GM08714 (cell line): ENCODE data around the gene CORO2A.

Experiments
- H3K4me3 ChIP-seq: fragments of 200-500 bp; sonication (Bioruptor generic); 2 replicates; pipeline ENCODE4 v1.5.1; 2014; ENCODE audit warnings: mild to moderate bottlenecking, low read length, inconsistent platforms
- ZNF274 ChIP-seq: IDR thresholded peaks from 2 replicates; pipeline ENCODE4 v1.6.1; 2012; ENCODE audit warnings: mild to moderate bottlenecking, low read depth, low read length

CORO2A gene

GRCh38 chr9:98228392-98229089 is 36.1 kb upstream of the CORO2A start:
- no peak overlapping the region for H3K4me3 ChIP-seq
- TF ChIP-seq ZNF274, result no peak

GRCh38 chr9:98227883-98228282 is 35.4 kb upstream of the CORO2A start:
- H3K4me3 ChIP-seq, result no peak overlapping the region
- no peak for TF ChIP-seq ZNF274

DNA sequence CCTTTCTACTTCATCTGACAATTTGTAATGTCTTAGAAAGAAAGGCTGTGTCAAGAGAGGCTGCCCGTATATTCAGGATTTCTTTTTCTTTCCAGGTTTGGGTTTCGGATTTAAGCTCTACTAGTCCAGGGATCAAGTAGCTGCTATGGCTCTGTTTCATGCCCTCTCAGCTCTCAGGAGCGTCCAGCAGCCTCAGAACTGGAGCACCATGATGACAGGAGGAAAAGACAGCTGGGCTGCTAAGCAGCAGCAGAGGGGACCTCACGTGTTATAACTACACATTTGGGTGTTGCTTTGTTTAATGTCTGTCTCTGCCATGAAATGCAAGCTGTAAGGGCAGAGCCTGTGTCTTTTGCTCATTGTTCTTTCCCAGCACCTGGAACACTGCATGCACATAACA is 34.5 kb upstream of the CORO2A start:
- TF ChIP-seq ZNF274, result no peak

GRCh38 chr9:98226516-98226915 is 34.1 kb upstream of the CORO2A start:
- no peak for TF ChIP-seq ZNF274
- H3K4me3 ChIP-seq, result no peak overlapping the region

More for the DNA sequence above, 34.5 kb upstream of the CORO2A start:
- H3K4me3 ChIP-seq, result no peak overlapping the region

DNA sequence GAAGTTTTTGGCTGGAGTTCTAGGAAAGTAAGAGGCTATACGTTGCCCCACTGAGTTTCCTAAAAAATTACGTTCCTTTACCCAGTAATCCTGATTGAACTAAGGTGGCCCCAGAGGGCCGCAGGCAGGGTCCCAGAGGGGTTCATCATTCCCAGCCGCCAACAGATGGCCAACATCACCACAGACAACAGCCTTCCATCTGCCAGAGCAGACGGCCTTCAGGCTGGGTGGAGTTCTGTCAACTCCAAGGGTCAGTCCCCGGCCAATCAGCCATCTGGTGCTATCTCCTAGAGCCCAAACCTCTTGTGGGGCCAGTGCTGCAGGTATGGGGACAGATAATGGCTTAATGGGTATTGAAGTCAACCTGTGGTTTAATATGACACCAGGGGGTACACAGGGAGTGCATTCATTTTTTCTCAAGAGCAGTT is 32.6 kb upstream of the CORO2A start:
- no peak for TF ChIP-seq ZNF274

GRCh38 chr9:98222885-98223691 is 30.7 kb upstream of the CORO2A start:
- no peak for TF ChIP-seq ZNF274
- H3K4me3 ChIP-seq, result no peak overlapping the region

More for the DNA sequence above, 32.6 kb upstream of the CORO2A start:
- H3K4me3 ChIP-seq, result no peak overlapping the region

DNA sequence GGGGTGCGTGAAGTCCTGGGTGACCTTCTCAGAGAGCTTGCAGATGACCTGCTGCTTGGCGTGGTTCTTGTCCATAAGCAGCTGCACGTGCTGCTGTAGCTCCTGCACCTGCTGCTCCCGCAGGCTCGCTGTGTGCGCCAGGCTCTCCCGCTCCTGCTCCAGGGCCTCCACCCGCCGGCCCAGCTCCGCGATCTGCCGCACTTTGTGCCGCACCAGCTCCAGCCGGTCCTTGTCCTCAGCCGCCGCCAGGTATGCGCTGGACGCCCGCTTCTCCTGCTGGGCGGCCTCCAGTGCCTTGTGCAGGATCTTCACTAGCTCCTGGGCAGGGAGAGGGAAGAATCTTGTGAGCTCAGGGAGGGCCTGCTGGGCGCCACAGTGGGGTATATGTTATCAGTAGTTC is 28.5 kb upstream of the CORO2A start:
- no peak overlapping the region for H3K4me3 ChIP-seq
- no peak for TF ChIP-seq ZNF274

GRCh38 chr9:98219794-98220370 is 27.4 kb upstream of the CORO2A start:
- H3K4me3 ChIP-seq, result no peak overlapping the region
- no peak for TF ChIP-seq ZNF274

- TF ChIP-seq ZNF274, result no peak
- no peak overlapping the region for H3K4me3 ChIP-seq
Observed at GRCh38 chr9:98219364-98219716, 26.9 kb upstream of the CORO2A start.

GRCh38 chr9:98218562-98219363 is 26.3 kb upstream of the CORO2A start:
- TF ChIP-seq ZNF274, result no peak
- H3K4me3 ChIP-seq, result no peak overlapping the region

GRCh38 chr9:98217255-98217654 is 24.8 kb upstream of the CORO2A start:
- TF ChIP-seq ZNF274, result no peak
- H3K4me3 ChIP-seq, result no peak overlapping the region

- TF ChIP-seq ZNF274, result no peak
- no peak overlapping the region for H3K4me3 ChIP-seq
Observed at GRCh38 chr9:98216391-98216790, 24.0 kb upstream of the CORO2A start.

DNA sequence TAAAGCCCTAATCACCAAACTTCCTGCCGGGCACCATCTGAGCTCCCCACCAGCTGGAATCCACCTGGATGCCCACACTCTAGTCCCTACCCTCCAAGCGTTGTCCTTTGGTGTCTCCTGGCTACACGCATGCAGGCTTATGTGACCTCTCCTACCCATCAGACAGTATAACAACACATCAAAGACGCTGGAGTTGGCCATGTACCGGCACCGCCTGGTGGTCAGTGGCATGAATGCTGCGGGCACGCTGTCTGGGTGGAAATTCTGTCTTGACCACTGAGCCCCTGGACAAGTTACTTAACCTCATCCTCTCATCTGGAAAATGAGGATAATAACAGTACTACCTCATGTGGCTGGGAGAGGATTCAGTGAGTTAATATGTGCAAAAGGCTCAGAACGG is 23.4 kb upstream of the CORO2A start:
- no peak for TF ChIP-seq ZNF274
- no peak overlapping the region for H3K4me3 ChIP-seq

GRCh38 chr9:98215271-98215670 is 22.8 kb upstream of the CORO2A start:
- no peak overlapping the region for H3K4me3 ChIP-seq
- no peak for TF ChIP-seq ZNF274
